ENCODE results near the gene AFP.

The AFP gene

GRCh38 chr4:73438582-73439215 is 2.7 kb downstream of the AFP start:
- DNase-seq (ENCODE audit: low read depth), result no peak

DNA sequence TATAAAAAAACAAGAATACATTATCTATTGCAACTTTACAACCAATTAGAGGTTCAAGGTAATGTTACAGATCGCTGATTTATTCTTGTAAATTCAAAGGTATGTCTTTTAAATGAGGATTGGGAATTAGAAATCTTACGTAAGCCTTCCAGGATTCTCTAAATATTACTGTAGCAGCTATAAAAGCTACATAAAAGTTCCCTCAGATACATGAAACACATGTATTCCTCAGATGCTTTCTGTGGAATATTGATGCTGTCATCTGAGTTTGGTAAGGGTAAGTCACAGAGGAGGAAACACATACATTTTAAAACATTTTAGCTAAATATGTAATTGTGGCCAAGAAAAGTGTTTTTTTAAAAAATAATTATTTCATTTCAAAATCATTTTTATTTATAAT is 3.4 kb downstream of the AFP start:
- no peak for DNase-seq (ENCODE audit: low read depth)

DNA sequence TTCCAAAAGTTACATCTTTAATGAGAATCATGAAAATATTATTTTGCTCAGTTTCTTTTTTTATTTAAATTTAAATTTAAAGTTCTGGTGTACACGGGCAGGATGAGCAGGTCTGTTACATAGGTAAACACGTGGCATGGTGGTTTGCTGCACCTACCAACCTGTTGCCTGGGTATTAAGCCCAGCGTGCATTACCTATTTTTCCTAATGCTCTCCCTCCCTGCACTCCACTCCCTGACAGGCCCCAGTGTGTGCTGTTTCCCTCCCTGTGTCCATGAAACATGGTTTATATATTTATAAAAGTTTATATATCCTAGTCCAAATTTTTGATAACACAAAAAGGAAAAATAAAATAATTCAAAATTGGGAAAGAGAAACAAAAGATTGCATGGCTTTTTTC is 4.0 kb downstream of the AFP start:
- DNase-seq (ENCODE audit: low read depth), result no peak

GRCh38 chr4:73440653-73441052 is 4.6 kb downstream of the AFP start:
- DNase-seq (ENCODE audit: low read depth), result no peak

GRCh38 chr4:73442275-73442674 is 6.3 kb downstream of the AFP start:
- DNase-seq (ENCODE audit: low read depth), result no peak

DNA sequence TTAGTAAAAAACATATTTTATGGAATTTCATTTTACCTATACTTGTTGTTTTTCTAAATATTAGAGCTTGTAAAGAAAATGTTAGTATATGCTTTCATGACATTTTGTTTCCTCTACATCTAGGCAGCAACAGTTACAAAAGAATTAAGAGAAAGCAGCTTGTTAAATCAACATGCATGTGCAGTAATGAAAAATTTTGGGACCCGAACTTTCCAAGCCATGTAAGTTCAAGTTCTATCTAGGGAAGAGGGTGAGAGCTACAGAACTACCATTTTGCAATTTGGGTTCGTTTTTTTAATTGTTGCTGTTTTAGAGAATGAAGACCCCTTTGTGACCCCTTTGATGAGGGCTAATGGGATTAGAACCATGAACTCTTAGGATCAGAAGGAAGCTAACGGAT is 7.2 kb downstream of the AFP start:
- no peak for DNase-seq (ENCODE audit: low read depth)

- no peak for DNase-seq (ENCODE audit: low read depth)
Measured at GRCh38 chr4:73445383-73446335, 9.6 kb downstream of the AFP start.

GRCh38 chr4:73446336-73446938 is 10.4 kb downstream of the AFP start:
- peak; percentile 68 for DNase-seq (ENCODE audit: low read depth)

DNA sequence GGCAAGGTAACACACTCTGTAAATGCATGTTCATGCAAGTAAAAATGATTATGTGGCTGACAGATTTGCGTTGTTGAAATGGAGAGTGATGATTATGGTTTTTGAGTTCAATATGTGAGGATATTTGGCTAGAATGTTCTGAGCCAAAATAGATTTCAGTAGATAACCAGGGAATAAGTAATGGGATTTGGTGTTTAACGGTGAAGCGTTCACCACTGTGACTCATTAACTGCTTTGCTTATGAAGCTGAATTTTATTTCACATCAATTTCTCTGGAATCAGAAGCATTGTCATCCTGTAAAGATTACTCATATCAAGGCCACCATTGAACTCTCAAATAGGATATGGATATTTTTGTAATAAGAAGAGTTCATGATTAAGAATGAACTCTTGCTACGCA is 11.7 kb downstream of the AFP start:
- peak; percentile 22 for DNase-seq (ENCODE audit: low read depth)

DNA sequence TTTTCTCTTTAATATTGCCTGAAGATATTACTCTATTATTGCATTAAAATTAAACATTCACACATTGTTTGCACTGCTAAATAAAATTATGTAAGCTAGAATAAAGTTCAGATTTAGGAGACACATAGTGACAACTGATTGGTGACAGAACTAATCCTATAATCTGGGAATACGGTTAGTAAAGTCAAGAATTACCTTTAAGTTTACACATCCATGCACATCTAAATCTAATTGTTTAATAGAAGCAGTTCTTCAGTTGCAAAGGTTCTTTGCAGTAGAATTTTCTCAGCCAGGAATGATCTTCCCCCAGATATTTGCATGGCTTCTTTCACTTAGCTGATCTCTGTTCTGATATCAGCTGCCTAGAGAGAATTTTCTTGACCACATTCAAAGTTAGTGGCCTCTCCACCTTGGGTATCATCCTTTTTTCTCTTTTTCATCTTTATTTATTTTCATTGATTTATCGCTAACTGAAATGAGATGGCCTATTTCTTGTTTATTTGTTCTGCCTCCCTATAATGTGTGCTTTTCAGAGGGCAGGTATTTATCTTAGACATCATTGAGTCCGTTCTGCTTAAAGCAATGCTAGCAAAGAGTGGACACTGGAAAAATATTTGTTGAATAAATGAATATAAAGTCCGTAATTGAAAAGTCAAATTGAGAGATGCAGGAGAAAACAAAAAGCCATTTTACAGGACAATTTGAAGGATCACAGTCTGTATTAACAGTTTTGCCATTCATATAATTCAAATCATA is 12.6 kb downstream of the AFP start:
- DNase-seq (ENCODE audit: low read depth), result no peak

- peak; percentile 85 for DNase-seq (ENCODE audit: low read depth)
Measured at GRCh38 chr4:73450398-73451004, 14.5 kb downstream of the AFP start.

DNA sequence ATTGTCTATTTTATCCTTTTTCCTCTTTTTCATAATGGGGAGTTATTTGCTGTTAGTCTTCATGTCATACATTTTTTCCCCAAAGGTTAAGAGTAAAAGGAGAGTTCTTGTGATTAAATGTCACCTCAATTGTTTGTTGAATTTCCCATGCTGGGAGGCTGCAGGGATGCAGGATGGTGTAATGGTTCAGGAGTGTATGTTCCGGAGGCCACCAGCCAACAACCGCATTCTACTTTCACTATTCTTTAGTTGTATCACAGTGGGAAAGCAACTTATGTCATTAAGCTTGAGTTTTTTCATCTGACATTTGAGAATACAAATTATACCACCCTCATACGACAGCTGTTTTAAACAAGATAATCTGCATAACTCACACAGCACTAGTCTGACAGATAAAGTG is 15.4 kb downstream of the AFP start:
- no peak for DNase-seq (ENCODE audit: low read depth)

DNA sequence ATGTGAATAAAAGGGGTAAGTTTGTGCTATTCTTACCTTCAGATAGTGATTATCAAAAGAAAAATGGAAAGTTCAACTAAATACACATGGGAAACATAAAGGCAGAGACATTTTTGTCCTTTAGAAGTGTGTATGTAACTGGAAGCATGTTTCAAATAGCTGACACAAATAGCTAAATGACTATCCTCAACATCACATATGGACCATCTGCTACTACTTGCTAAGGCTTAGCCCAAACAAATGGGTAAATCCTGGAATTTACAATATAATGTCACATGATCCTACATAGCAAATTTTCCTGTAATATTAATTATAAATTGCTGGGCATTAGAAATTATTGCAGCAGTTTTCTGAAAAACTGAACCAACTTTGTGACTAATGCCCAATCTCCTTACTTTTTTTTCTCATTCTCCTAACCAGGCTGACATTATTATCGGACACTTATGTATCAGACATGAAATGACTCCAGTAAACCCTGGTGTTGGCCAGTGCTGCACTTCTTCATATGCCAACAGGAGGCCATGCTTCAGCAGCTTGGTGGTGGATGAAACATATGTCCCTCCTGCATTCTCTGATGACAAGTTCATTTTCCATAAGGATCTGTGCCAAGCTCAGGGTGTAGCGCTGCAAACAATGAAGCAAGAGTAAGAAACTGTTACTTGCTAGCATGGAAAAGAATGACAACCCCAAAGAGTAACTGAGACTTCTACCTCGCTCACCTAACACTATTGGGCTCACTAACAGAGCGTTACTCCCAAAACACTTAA is 16.1 kb downstream of the AFP start:
- no peak for DNase-seq (ENCODE audit: low read depth)

- DNase-seq (ENCODE audit: low read depth), result no peak
Measured at GRCh38 chr4:73452953-73453700, 17.1 kb downstream of the AFP start.

GRCh38 chr4:73453701-73454005 is 17.6 kb downstream of the AFP start:
- DNase-seq (ENCODE audit: low read depth), result peak; percentile 21

DNA sequence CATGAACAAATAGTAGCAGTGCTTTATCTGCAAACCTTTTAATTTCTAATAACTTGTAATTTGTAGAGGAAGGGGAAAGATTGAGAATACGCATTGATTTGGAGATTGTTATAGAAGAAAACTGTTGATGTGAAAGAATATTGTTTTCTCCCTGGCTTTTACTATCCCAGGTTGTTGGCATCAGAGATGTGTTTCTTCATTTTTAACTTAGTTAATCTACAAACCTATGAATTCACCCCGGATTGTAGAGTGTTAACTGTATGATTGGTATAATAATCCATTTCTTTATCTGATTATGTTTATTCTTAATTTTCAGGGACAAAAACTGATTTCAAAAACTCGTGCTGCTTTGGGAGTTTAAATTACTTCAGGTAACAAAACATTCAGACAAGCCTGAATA is 18.9 kb downstream of the AFP start:
- DNase-seq (ENCODE audit: low read depth), result no peak

DNA sequence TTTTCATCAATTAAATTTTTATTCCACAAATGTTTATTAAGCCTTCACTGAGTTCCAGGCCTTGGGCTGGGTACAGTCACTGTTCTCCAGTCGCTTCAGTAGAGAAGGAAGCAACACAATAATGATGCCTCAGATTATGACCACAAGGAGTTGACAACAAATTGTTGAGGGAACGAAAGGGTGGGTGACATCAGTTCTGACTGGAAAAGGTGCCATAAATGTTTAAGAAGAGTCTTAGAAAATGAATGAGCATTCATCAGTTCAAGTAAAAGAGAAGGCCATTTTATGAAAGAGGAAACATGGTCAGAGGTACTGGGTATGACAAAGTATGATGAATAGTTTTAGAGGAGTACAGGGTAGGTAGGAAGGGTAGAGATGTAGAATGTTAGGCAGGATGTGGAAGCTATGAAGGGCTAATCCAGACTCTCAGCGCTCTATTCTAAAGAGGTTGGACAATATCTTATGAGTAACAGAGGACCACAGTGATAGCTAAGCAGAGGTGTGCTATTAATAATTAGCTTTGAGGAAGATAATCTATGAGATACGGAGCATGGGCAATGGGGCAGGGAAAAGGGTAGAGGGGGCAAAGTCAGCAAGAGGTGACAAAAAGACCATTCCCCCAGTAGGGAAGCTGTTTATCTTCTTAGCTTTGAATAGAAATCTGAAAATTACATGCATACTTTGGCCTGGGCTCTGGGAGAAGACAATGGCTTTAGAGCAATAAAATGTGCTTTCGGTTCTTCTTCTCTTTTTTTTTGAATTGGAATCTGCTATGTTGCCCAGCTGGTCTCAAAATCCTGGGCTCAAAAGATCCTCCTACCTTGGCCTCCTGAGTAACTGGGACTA is 20.4 kb downstream of the AFP start:
- no peak for DNase-seq (ENCODE audit: low read depth)

GRCh38 chr4:73458184-73459047 is 22.4 kb downstream of the AFP start:
- no peak for DNase-seq (ENCODE audit: low read depth)

GRCh38 chr4:73459048-73459421 is 23.0 kb downstream of the AFP start:
- no peak for DNase-seq (ENCODE audit: low read depth)

All from amniotic epithelial cell (primary cell).